Stimulated activated CD8-positive, alpha-beta memory T cell treated with anti-CD3 and anti-CD28 coated beads, Interleukin-4, amount 100 ng/mL, for 4 hours (primary cell): ENCODE measurements around the gene ZSCAN5B.

Experiments
- DNase-seq, 2 donors: peaks; one replicate each; pipeline ENCODE4 v3.0.0-alpha.2; 2020; ENCODE audit warnings: low read depth in 2 of 2, low spot score in 1 of 2

ZSCAN5B gene

GRCh38 chr19:56146904-56147303 is 50.7 kb downstream of the ZSCAN5B start:
- no peak for DNase-seq

DNA sequence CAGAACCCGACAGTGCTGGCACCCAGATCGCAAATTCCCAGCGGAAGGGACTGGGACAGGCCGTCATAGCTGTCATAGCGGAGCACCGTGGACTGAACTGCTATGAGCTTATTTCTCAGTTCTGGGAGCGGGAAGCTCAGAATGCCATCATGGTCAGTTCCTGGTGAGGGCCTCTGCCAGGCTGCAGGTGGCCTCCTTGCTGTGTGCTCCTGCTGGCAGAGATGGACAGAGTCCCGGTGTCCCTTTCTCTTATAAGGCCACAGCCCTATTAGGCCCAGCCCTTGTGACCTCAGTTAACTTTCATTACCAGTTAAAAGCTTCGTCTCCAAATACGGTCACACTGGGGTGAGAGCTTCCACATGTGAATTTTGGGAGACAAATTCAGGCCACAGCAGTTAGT is 51.9 kb downstream of the ZSCAN5B start:
- DNase-seq = no peak

GRCh38 chr19:56144831-56145230 is 52.8 kb downstream of the ZSCAN5B start:
- DNase-seq = no peak

GRCh38 chr19:56144376-56144775 is 53.2 kb downstream of the ZSCAN5B start:
- no peak for DNase-seq

DNA sequence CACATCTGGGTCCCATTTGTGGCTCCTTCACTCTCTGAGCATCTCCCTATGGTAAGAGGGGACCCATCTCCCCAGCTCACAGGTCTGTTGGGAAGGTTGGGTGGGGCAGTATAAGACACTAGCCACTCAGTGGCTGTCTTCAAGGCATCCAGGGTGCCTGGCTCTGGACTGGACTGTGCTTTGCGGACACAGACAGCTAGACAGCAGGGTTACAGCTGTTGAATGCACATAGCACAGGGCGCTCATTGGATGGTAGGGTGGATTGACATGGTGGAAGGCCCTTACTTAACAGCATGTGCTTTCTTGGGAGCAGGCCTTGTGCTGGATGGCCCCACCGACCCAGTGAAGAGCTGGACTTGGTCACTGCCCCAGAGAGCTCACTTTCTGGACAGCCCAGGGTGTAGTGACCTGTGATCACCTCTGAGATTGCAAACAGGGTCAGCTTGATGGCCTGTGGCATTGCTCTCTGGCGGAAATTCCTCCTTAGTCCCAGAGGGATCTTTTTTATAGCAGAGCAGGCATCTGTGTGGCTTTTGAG is 54.6 kb downstream of the ZSCAN5B start:
- no peak for DNase-seq

GRCh38 chr19:56142087-56142787 is 55.3 kb downstream of the ZSCAN5B start:
- DNase-seq = no peak

- no peak for DNase-seq
Observed at GRCh38 chr19:56141417-56141993, 56.1 kb downstream of the ZSCAN5B start.

DNA sequence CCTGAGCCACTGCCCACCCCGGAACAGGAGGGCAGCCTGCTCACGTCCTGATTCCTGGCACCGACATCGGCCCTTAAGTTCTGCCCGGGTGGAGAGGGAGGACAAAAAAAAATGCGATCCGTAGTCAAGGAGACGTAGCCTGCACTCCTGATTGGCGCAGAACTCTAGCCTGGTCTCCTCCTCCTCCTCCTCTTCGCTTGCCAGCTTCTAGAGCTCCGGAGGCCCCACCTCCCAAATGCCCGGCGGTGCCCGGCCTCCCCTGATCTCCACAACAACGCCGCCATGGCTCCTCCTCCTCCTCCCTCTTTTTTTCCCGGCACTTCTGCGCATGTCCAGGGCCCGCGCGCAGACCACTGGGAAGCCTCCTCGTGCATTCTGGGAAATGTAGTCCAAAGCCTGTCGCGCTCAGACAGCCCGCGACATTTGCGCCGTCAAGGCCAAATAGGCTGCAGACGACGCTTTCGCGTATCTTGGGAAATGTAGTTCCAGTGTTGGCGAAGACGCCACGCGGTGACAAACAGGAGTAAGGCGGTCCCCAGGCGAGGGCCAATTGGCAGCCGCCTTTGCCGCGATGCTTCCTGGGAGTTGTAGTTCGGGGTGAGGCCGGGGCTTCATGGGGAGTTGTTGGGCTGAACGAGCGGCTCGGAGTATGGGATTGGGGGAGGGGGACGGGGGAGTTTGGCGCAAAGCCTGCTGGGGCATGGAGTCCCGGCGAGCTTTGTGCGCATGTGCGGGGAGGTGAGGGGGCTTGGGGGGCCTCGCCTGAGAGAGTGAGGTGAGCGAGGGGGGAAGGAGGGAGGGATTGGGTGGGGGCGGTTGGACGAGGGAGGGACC is 56.8 kb downstream of the ZSCAN5B start, which contains the start of gene ZNF444:
Gene ZNF444 (plus strand): TSS at position 705 of the 834 bp plus-strand sequence. CDS start 5,625 bp downstream, outside the sequence.
- DNase-seq = peak; percentile 94 to 99

DNA sequence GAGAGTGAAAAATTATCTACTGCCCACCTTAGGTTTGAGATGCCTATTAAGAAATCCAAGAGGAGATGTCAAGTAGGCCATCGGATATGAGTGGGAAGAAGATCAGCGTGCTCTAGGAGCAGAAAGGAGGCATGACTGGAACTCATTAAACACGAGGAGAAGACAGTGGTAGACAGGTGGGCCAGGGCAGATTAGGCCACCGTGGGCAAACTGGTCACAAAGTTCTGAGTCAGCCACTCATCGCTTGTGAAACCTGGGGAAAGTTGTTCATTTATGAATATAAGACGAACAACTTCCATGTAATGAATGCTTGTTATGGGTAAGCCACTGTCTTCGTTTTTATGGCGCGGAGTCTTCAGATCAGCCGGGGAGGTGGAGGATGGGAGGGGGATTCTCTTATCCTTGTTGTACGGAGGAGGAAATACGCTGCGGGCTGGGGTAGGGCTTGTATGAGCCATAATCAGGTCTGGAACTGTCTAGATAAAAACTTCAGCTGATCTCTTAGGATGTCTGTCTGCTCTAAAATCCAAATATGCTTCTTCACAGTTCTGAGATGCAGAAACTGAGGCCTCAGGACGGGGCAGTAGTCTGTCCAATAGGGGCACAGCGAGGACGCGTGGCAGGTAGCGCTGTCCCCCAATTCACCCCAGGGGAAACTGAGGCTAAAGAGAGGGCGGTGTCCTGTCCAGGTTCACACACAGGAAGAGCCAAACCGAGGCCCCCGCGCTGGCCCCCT is 57.6 kb downstream of the ZSCAN5B start:
- DNase-seq = no peak
